AG04449 (cell line): ENCODE results near the gene LRCH4.
A peak's percentile ranks its signal among the peaks of the same experiment; 100 is the strongest.

Experiments used
- CTCF ChIA-PET: fragments of 350-600 bp; formaldehyde crosslinking; extraction: SDS; loops from one replicate; lab custom pipeline; 2021; ENCODE audit warnings: antibody characterized with exemption; lab: Yijun Ruan, JAX
- POLR2A ChIA-PET: fragments of 400-600, 350-600 bp; formaldehyde crosslinking; extraction: SDS; loops from one replicate; lab custom pipeline; 2020; ENCODE audit warnings: antibody characterized with exemption, inconsistent platforms; lab: Yijun Ruan, JAX
- DNase-seq: peaks from one replicate; pipeline ENCODE4 v3.0.0-alpha.2; 2010; ENCODE audit warnings: low read depth, low spot score
- H3K4me3 ChIP-seq: 2 replicates; pipeline ENCODE4 v1.5.1; 2011; ENCODE audit warnings: low read depth, mild to moderate bottlenecking, control low read depth, low read length
- CTCF ChIP-seq: IDR thresholded peaks from one replicate; pipeline ENCODE4 v1.5.1; 2011; ENCODE audit warnings: mild to moderate bottlenecking, moderate library complexity, low read length, control low read depth, inconsistent platforms; ENCODE audit not compliant: insufficient read depth; ENCODE audit errors: missing control alignments

LRCH4 gene

DNA sequence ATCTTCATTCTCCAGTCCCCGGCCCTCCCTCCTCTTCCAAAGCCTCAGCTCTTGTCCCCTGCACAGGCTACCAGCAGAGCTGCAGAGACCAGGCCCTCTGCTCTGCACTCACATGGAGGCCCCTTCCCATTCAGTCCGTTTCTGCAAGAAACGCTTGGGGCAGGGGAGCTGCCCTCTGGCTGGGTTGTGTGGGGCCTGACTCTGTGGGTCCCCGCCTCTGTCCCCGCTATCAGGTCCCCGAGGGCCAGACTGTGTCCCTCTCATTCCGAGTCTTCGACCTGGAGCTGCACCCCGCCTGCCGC lies 17.7 kb upstream of the LRCH4 start:
- ChIA-PET CTCF (interaction anchor here (0.6 to 5.5 kb wide), 9 partner anchors 9 to 138 kb away, joined by 3 to 33 read pairs (median 7); partner anchors contain the start of genes MOSPD3 and POP7), POLR2A (interaction anchor here (0.5 to 3.2 kb wide), 5 partner anchors 9 to 96 kb away, joined by 3 to 48 read pairs (median 4); partner anchors contain the start of genes FBXO24, LRCH4 and MOSPD3)
- DNase-seq = no peak
- TF ChIP-seq CTCF = no peak
- peak overlapping the region; percentile 98 for H3K4me3 ChIP-seq

DNA sequence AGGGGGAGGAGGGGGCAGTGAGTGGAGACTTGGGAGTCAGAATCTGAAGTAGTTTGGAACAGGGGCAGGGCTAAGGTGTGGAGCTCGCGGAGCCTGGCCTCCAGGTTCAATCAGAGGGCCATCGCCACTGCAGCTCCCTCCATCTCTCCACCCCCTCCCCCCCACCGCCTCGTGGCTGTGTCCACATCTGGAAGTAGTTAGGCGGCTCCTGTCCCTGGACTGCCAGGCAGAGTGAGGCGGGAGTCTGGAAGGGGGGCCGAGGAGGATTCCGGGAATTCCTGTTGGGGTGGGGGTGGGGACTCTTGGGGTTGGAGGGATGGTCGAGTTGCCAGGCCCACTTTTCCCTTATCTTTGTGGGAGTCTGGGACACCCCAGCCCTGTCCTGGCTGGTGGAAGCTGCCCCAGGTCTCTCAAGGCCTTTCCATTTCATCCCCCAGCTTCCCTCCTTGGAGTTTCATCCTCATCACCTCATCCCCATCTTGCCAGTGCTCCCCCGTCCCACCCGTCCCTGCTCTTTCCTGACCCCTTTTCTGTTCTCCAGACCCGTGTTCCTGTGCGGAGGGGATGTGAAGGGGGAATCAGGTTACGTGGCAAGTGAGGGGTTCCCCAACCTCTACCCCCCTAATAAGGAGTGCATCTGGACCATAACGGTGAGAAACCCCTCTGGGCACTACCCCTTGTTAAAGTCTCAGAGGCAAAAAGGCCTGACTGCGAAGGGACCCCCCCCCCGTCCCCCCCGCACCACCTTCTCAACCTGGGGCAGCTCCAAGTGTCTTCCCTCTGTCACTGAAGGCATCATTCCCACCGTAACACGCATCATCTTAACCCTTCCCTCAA lies 17.2 kb upstream of the LRCH4 start:
- POLR2A ChIA-PET = interaction anchor here (0.5 to 3.2 kb wide), 10 partner anchors 9 to 272 kb away, joined by 3 to 48 read pairs (median 3); partner anchors contain the start of genes FBXO24, LRCH4, MOSPD3 and SRRT
- H3K4me3 ChIP-seq = peak overlapping the region; percentile 98
- TF ChIP-seq CTCF = no peak
- CTCF ChIA-PET = interaction anchor here (1.1 to 5.5 kb wide), 11 partner anchors 9 to 198 kb away, joined by 3 to 33 read pairs (median 5); partner anchors contain the start of genes MOSPD3 and POP7
- DNase-seq = peak; percentile 47

GRCh38 chr7:100600730-100601038 lies 14.8 kb upstream of the LRCH4 start:
- no peak overlapping the region for H3K4me3 ChIP-seq
- DNase-seq = no peak
- no peak for TF ChIP-seq CTCF
- POLR2A ChIA-PET = no interaction called here
- CTCF ChIA-PET = interaction anchor here (1.7 kb wide), 1 partner anchor 10 kb away, joined by 7 read pairs; no protein-coding TSS in a partner anchor

GRCh38 chr7:100599911-100600729 lies 14.2 kb upstream of the LRCH4 start:
- no peak overlapping the region for H3K4me3 ChIP-seq
- POLR2A ChIA-PET = interaction anchor here (1.0 kb wide), 1 partner anchor 14 kb away, joined by 3 read pairs; the partner anchor contains the start of genes FBXO24 and LRCH4
- DNase-seq = no peak
- CTCF ChIA-PET = interaction anchor here (0.9 kb wide), 1 partner anchor 40 kb away, joined by 3 read pairs; no protein-coding TSS in a partner anchor
- TF ChIP-seq CTCF = no peak

- CTCF ChIA-PET = interaction anchor here (0.8 to 1.7 kb wide), 3 partner anchors 10 to 116 kb away, joined by 3 to 6 read pairs (median 4); partner anchors contain the start of gene FBXO24
- no peak overlapping the region for H3K4me3 ChIP-seq
- no peak for TF ChIP-seq CTCF
- no peak for DNase-seq
- POLR2A ChIA-PET = interaction anchor here (1.8 kb wide), 1 partner anchor 12 kb away, joined by 5 read pairs; the partner anchor contains the start of gene FBXO24
These were observed 12.5 kb upstream of the LRCH4 start for GRCh38 chr7:100598425-100598824.
